ENCODE data around the gene SLC24A4.

DNA sequence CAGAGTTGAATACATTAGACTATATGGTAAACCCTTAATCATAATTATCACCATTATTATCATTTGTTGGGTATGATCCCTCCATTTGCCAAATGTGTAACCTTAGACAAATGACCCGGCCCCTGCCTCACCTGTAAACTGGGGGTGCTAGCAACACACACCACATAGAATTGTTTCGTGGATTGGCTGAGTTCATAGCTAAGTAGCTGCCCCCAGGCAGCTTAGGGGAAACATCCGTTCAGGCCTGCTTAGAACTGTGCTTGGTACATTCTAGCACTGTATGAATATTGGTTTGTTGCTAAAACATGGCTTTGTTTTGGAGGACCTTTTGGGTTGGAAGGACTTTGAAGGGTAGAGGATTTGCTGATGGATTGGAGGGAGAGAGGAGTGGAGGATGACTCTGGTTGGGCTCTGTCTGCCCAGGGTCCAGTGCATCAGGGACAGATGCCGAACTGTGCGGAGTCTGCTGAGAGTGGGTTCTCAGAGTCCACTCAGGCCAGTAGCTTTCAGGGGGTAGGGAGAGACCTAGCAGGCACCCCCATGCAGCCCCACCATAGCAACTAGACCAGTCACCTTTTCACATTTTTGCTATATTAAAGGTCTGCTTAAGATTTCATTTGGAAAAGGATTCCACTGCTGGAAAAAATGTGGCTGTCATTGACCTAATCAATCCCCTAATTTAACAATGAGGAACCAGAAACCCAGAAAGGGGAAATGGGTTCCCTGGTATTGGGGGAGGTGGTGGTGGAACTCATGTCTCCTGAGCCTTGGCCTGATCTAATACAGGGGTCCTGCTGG, 192.8 kb downstream of the SLC24A4 start:
- TF ChIP-seq CTCF (IDR thresholded peaks at IDR 0.05; ENCODE audit: extremely low read depth in 1 of 2, insufficient read depth in 1 of 2, low read depth in 1 of 2, low read length in 2 of 2) (no peak), POLR2AphosphoS5 (IDR thresholded peaks at IDR 0.05; ENCODE audit: insufficient read depth, low read depth, low read length) (no peak), JUN (IDR thresholded peaks at IDR 0.05; ENCODE audit: borderline replicate concordance, insufficient read depth, insufficient read length, low read depth) (no peak), POLR2A (IDR thresholded peaks at IDR 0.05; ENCODE audit: low read depth, low read length) (no peak), FOS (IDR thresholded peaks at IDR 0.05; ENCODE audit: borderline replicate concordance, insufficient read depth, low read length) (no peak), EZH2 (IDR thresholded peaks at IDR 0.05; ENCODE audit: borderline replicate concordance, low read depth, low read length, severe bottlenecking) (no peak), MAX (IDR thresholded peaks at IDR 0.05; ENCODE audit: insufficient read depth, insufficient read length) (no peak)

All from endothelial cell of umbilical vein (primary cell).